ENCODE measurements around the gene MITF.

GRCh38 chr3:70010346-70010745, 271.1 kb downstream of the MITF start:
- TF ChIP-seq POLR2AphosphoS5 (IDR thresholded peaks at IDR 0.05; ENCODE audit: low read depth, low read length) (no peak), POLR2A (IDR thresholded peaks at IDR 0.05; ENCODE audit: borderline replicate concordance, extremely low read depth, insufficient read depth, insufficient read length) (no peak), EZH2 (IDR thresholded peaks at IDR 0.05) (no peak), REST (IDR thresholded peaks at IDR 0.05; ENCODE audit: low read depth) (no peak), CEBPB (IDR thresholded peaks at IDR 0.05; ENCODE audit: low read depth) (no peak), JUND (IDR thresholded peaks at IDR 0.05) (no peak)
- TF ChIP-seq, protein P1, sequence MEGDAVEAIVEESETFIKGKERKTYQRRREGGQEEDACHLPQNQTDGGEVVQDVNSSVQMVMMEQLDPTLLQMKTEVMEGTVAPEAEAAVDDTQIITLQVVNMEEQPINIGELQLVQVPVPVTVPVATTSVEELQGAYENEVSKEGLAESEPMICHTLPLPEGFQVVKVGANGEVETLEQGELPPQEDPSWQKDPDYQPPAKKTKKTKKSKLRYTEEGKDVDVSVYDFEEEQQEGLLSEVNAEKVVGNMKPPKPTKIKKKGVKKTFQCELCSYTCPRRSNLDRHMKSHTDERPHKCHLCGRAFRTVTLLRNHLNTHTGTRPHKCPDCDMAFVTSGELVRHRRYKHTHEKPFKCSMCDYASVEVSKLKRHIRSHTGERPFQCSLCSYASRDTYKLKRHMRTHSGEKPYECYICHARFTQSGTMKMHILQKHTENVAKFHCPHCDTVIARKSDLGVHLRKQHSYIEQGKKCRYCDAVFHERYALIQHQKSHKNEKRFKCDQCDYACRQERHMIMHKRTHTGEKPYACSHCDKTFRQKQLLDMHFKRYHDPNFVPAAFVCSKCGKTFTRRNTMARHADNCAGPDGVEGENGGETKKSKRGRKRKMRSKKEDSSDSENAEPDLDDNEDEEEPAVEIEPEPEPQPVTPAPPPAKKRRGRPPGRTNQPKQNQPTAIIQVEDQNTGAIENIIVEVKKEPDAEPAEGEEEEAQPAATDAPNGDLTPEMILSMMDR (IDR thresholded peaks at IDR 0.05 in 2 of 3, conservative IDR thresholded peaks at IDR 0.05 in 1 of 3; ENCODE audit: borderline replicate concordance in 1 of 3, insufficient read depth in 1 of 3, low read depth in 2 of 3, low read length in 2 of 3): no peak
- TF ChIP-seq, protein P2, sequence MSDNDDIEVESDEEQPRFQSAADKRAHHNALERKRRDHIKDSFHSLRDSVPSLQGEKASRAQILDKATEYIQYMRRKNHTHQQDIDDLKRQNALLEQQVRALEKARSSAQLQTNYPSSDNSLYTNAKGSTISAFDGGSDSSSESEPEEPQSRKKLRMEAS (IDR thresholded peaks at IDR 0.05): no peak

Measured in HCT116 (cell line).